ENCODE measurements around the gene TLL2.
"Not testable (repeated sequence)": the region's sequence is repeated elsewhere in the genome, so short reads cannot be mapped to it uniquely, and the experiment has no call there.

TLL2 gene

DNA sequence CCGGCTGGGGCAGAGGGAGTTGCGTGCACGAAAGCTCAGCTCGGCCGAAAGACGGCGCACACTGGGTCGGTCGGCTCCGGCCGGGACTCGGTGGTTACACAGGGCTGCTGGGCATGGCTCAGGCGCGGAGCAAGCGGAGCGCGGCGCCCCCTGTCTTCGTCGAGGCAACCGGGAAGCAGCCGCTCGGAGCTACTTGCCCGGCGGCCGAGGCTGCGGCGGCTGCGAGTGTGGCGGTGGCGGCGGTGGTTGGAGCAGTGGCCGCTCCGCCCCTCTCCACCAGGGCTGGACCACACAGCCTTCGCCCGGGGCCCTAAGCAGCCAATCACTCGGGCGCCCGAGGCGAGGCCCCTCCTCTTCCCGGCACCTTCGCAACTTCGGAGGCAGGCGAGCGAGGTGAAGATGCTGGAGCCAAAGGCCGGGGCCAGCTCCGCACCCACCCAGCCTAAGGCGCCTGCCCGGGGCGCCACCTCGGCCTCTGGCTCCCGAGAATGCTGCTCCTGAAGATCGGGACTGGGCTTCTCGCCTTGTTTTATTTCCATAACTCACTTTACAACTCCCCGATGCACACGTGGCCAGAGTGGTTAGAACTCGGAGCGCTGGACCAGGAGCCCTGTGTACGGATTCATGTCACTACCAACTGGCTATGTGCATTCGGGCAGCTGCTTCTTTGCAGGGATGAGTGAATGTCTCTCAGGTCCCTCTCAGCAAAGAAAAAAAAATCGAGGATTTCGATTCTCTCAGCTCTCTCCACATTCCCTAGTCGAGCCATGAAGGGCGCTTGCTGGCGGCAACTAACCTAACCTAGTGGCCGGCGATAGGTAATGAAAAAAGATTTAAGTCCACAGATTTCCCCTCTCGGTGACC, at the start of gene TLL2:
Gene TLL2, minus strand, starts transcription at position 229 of the 864 bp plus-strand sequence. CDS start 241 bp downstream, outside the sequence.
- peak; percentile 52 for DNase-seq

GRCh38 chr10:96560966-96561887, 47.5 kb upstream of the TLL2 start:
- DNase-seq, result no peak

GRCh38 chr10:96560489-96560888, 46.8 kb upstream of the TLL2 start:
- DNase-seq, result no peak

- DNase-seq, result no peak
These were observed 42.3 kb upstream of the TLL2 start for GRCh38 chr10:96556003-96556402.

GRCh38 chr10:96555330-96555729, 41.6 kb upstream of the TLL2 start:
- no peak for DNase-seq

DNA sequence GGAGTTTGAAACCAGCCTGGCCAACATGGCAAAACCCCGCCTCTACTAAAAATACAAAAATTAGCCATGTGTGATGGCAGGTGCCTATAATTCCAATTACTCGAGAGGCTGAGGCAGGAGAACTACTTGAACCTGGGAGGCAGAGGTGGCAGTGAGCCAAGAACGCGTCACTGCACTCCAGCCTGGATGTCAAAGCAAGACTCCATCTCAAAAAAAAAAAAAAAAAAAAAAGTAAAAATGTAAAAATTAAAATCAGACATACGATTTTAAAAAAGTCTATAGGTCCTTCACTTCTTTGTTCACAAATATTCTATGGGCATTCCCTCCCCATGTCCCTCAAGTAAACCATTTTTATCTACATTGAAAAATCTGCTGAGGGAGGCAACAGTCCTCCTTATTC, 34.9 kb upstream of the TLL2 start:
- DNase-seq, result no peak

- not testable (repeated sequence) for DNase-seq
These were observed 31.8 kb upstream of the TLL2 start for GRCh38 chr10:96545558-96545957.

- DNase-seq, result no peak
These were observed 28.2 kb upstream of the TLL2 start for GRCh38 chr10:96541921-96542320.

GRCh38 chr10:96540240-96540639, 26.5 kb upstream of the TLL2 start:
- no peak for DNase-seq

DNA sequence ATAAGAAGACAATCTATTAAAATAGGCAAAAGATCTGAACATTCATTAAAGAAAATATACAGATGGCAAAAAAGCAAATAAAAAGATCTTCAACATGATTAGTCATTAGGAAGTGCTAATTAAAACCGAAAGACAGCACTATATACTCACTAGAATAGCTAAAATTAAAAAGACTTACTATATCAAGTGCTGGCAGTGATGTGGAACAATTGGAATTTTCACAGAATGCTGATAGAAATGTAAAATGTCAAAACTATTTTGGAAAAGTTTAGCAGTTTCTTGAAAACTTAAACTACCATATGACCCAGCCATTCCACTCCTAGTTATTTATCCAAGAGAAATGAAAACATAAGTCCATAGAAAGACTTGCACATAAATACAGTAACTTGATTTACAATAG, 25.0 kb upstream of the TLL2 start:
- DNase-seq, result no peak

- DNase-seq, result no peak
These were observed 22.4 kb upstream of the TLL2 start for GRCh38 chr10:96536129-96536528.

DNA sequence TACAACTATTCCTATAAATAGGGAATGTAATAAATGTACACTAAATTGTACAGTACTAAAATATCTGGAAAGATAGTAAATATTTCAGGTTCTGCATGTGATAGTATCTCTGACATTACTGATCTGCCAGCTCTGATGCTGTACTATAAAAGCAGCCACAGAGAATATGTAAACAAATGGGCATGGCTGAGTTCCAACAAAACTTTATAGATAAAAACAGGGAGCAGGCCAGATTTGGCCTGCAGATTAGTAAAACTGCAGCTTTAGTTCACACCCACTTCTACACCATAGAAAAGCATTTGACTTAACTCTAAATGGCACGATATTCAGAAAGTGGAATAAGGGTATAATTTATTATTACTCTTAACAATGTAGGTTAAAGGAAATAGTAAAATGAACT, 18.8 kb upstream of the TLL2 start:
- no peak for DNase-seq

DNA sequence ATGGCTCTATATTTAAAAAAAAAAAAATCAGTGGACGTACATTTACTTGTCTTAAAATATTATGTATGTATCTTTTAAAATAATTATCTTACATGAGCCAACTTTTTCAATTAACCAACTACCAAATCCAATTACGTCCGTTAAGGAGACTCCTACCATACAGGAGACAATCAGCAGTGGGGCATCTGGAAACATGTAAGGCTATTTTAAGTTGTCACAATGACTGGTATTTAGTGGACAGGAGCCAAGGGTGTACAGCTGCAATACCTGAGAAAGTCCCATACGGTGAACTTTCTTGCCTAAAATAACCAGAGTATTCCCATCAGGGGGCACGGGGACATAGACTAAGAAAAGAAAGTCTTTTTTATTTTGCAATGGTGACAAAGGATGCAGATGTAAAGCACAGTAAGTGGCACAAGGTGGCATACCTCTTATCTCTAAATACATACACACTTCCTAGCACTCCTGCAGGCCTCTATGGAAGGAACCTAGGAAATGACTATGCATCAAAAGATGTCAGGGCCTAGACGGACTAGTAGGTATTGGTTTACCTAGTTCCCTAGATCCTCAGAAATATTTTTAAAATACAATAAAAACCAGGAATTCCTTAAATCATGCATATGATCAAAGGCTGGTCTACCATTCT, 16.0 kb upstream of the TLL2 start:
- DNase-seq, result no peak

GRCh38 chr10:96524741-96525140, 11.0 kb upstream of the TLL2 start:
- no peak for DNase-seq

DNA sequence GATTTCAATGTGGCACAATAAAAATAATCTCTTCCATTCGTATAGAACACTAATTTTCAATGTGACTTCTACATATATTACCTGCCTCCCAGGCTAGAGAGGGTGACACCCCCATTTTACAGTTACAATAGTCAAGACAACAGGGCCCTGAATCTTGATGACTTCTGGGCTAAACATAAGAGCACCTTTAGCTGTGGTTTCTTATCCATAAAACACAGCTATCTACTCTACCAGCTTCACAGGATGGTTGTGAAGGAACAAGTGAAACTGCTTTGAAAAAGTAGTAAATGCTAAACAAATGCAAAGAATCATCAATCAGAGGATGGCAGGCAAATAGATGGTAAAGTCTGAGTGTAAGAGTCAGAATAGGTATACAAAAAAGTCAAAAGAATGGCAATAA, 3.6 kb upstream of the TLL2 start:
- no peak for DNase-seq

GRCh38 chr10:96516337-96516736, 2.6 kb upstream of the TLL2 start:
- no peak for DNase-seq

GRCh38 chr10:96513305-96513697, 425 bp downstream of the TLL2 start:
- peak; percentile 23 for DNase-seq

DNA sequence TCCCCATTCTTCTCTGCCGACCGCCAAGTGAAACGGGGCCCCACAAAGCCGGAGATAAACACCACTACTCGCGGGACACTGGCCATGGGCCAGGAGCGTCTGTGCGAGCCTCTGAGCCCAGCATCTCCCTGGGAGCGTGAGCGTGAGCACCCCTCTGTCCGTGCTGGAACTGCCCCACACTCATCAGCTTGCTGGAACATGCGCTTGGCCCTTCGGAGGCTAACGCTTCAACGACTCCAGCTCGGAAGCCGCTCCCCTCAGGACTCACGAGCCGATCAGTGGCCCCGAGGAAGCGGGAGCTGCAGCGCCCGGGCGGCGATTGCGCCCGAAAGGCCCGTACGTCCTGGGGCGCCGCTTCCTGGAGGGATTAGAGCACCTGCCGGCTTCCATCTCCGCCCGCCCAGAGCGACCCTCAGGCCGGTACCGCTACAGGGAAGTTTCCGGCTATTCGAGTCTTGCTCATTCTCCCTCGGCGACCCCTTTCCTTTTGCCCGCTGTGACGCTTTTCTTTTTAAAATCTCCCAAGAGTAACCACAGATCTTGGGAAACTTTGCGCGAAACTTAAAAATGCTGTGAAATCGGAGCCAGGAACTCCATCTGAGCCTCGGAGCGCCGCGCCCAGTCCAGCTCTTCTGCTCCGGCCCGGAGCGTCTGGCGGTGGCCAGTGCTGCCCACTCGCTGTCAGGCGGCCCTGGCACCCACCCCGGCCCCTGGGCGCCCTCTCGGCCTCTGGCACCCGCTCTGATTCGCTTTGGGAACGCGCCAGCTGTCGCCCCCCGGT, 1.0 kb downstream of the TLL2 start:
- DNase-seq, result no peak

DNA sequence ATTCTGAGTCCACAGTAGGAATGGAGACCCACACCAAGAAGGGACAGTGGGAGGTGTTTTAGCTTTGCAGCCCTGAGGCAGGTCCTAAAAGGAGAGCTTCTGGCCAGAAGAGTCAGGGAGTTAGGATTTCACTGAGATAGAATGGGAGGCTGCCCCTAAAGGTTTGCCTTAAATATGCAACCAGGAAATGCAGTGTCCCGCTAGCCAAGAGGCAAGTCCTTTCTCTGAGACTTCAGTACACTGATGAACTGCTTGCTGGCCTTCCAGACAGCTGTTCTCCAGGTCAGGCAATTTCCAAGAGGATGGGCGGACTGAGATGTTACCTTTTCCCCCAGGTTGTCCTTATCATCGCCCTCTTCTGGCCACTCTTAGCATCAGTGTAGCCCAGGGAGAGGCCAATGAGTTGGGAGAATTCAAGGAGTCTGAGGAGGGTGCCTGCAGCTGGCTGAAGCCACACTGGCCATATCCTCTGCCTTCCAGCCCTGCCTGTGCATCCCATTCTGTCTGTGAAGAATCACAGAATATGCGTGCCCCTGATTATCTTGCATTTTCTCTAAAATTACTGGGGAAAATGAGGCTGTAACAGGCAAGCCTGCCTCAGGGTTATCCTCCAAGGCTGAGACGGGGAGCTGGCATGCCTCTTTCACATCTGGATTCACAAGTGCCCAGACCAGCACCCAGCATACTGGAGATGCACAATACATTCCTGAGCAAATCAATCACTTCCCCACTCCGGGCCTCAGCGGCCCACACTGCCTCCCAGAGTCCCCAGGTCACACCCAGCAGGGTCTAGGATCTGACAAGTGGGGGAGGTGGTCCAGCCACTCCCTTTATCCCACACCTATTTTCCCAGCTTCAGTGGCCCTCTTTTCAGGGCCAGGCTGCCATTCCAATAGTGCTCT, 2.4 kb downstream of the TLL2 start:
- DNase-seq, result no peak

DNA sequence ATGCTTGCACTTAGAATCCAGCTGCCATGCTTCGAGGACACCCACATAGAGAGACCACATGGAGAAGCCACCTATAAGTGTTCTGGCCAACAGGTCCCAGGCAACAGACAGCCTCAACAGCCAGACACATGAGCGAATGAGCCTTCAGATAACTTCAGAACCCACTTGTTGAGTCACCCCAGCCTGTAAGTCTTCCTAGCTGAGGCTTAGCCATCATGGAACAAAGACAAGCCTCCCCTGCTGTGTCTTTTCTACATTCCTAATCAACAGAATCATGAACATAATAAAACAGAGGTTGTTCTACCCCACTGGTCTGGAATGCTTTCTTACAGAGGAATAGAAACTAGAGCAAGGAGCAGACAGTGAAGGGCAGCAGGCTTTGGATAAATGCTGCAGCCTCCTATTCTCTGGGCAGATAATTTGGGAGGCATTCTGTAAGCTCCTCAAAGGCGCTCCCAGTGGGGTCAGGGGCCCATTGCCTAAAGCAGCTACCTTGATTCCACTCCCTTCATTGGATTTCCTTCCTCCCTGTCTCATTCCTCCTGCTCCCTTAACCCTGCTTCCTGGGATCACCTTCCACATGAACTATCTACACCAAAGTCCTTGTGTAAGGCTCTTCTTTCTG, 4.6 kb downstream of the TLL2 start:
- DNase-seq, result no peak

DNA sequence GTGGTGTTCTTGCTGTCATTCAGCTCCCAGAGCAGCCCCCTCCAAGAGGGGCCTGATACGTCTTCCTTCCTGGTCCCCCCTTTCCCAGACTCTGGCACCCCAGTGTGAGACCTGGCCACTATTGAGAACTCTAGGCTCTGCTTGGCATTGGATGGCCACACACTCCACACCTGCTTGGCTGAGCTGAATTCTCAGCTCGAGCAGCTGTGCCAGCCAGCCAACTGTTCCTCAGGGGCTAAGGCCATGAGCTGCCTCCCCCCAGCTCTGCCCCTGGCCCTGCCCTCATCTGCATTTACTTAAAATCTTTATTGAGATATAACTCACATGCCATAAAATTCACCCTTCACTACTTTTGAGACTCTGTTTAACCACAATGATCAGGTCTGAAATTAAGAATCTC, 6.7 kb downstream of the TLL2 start:
- DNase-seq, result no peak

All from stimulated activated naive CD4-positive, alpha-beta T cell treated with Interleukin-2 at 50 U/mL for 16 hours (primary cell).